K562 (cell line): ENCODE results near the gene INVS. TPM values are rescaled to one million over a fixed set of nuclear protein-coding genes. Genes with fewer than 3 reads are reported as not detected.
"Not testable (repeated sequence)": the region's sequence is repeated elsewhere in the genome, so short reads cannot be mapped to it uniquely, and the experiment has no call there.

ENCODE experiments used
- ATAC-seq: fragments of 200-7000 bp; cut with Tn5 transposase; 3 replicates; pipeline ENCODE4 v1.9.1; 2020; ENCODE audit warnings: moderate library complexity
- BruUV-seq: library from RNA; stranded (reverse); fragments of 400-500 nt; replicated peaks from 2 replicates; lab custom pipeline; 2021; lab: Mats Ljungman, UMichigan
- CTCF ChIA-PET: fragments of 300-600 bp; formaldehyde crosslinking; extraction: SDS; loops from one replicate; lab custom pipeline; 2021; ENCODE audit warnings: low intra/inter-chr PET ratio; lab: Yijun Ruan, JAX
- POLR2A ChIA-PET: fragments of 300-600, 350-650 bp; sonication (Branson Sonifier 250); formaldehyde crosslinking; extraction: SDS; loops from one replicate; lab custom pipeline; 2021; ENCODE audit warnings: antibody characterized with exemption, inconsistent platforms; lab: Yijun Ruan, JAX
- DNase-seq, 4 experiments: peaks; one replicate each; pipeline versions ENCODE4 v3.0.0 to v3.0.0-alpha.2; 2011 to 2018; ENCODE audit warnings: low spot score in 3 of 4, mixed read lengths in 3 of 4; ENCODE audit errors: extremely low read depth in 1 of 4
- FAIRE-seq: peaks from 2 replicates; lab custom pipeline; 2011; peaks lifted over from hg19 to GRCh38; lab: Jason Lieb, UNC
- H2AFZ ChIP-seq: 2 replicates; pipeline ENCODE4 v1.6.0; 2011; ENCODE audit warnings: low read depth, low read length, control low read depth, inconsistent platforms
- H3K27ac ChIP-seq: fragments of 200-600 bp; 3 replicates; pipeline ENCODE4 v1.8.0; 2011; ENCODE audit warnings: low read depth, mild to moderate bottlenecking, control low read depth, inconsistent platforms, low read length, moderate library complexity, mixed read lengths; ENCODE audit errors: extremely low read depth
- H3K27me3 ChIP-seq, 2 experiments: fragments of 300-600 bp in 1 of 2; 2 replicates in 1 of 2; 3 replicates in 1 of 2; pipeline versions ENCODE4 v1.6.0 to v1.8.0; 2011; ENCODE audit warnings: inconsistent platforms in 2 of 2, low read length in 2 of 2, mild to moderate bottlenecking in 1 of 2, mixed read lengths in 1 of 2, moderate library complexity in 1 of 2; ENCODE audit not compliant: control insufficient read depth in 2 of 2, insufficient read depth in 2 of 2
- H3K36me3 ChIP-seq: fragments of 300-600 bp; 3 replicates; pipeline ENCODE4 v1.8.0; 2011; ENCODE audit warnings: mild to moderate bottlenecking, low read length, inconsistent platforms; ENCODE audit not compliant: control insufficient read depth, insufficient read depth
- H3K4me1 ChIP-seq, 2 experiments: fragments of 200-600 bp in 1 of 2; replicated peaks in 1 of 2; 2 replicates in 1 of 2; 3 replicates in 1 of 2; pipeline versions ENCODE4 v1.5.1 to v1.8.0; 2011; ENCODE audit warnings: inconsistent platforms in 2 of 2, low read length in 2 of 2, mild to moderate bottlenecking in 1 of 2, mixed read lengths in 1 of 2, moderate library complexity in 1 of 2; ENCODE audit not compliant: control insufficient read depth in 2 of 2, insufficient read depth in 2 of 2
- H3K4me2 ChIP-seq: 2 replicates; pipeline ENCODE4 v1.6.1; 2011; ENCODE audit warnings: low read length, control low read depth, inconsistent platforms, mixed read lengths; ENCODE audit not compliant: insufficient read depth
- H3K4me3 ChIP-seq: fragments of 200-600 bp; sonication (generic), shearing (Covaris generic); 2 replicates; pipeline ENCODE4 v1.5.1; 2016; ENCODE audit warnings: control low read depth, inconsistent platforms
- H3K79me2 ChIP-seq: fragments of 200-600 bp; 3 replicates; pipeline ENCODE4 v1.8.0; 2011; ENCODE audit warnings: low read length, inconsistent platforms; ENCODE audit not compliant: control insufficient read depth, insufficient read depth
- H3K9ac ChIP-seq, 2 experiments: 2 replicates each; pipeline versions ENCODE4 v1.6.0 to v1.6.1; 2011; ENCODE audit warnings: low read depth in 2 of 2, low read length in 2 of 2, control low read depth in 1 of 2, inconsistent platforms in 1 of 2, mild to moderate bottlenecking in 1 of 2, mixed read lengths in 1 of 2; ENCODE audit not compliant: insufficient read depth in 1 of 2
- H3K9me1 ChIP-seq: one replicate; pipeline ENCODE4 v1.6.0; 2011; ENCODE audit warnings: inconsistent platforms, mild to moderate bottlenecking, low read length, moderate library complexity; ENCODE audit not compliant: control insufficient read depth, insufficient read depth
- H3K9me3 ChIP-seq: replicated peaks from 2 replicates; pipeline ENCODE4 v1.5.1; 2011; ENCODE audit warnings: low read depth, low read length, inconsistent platforms; ENCODE audit not compliant: control insufficient read depth, insufficient read depth
- H4K20me1 ChIP-seq: replicated peaks from 2 replicates; pipeline ENCODE4 v1.6.1; 2011; ENCODE audit warnings: low read length, inconsistent platforms, mixed read lengths; ENCODE audit not compliant: control insufficient read depth, insufficient read depth
- DACH1 ChIP-seq: fragments of 450-650 bp; IDR thresholded peaks from 2 replicates; pipeline ENCODE4 v1.6.1; 2018; ENCODE audit not compliant: partially characterized antibody
- DPF2 ChIP-seq: fragments of 450-650 bp; IDR thresholded peaks from 2 replicates; pipeline ENCODE4 v1.6.1; 2016
- MAFK ChIP-seq: IDR thresholded peaks from 2 replicates; pipeline ENCODE4 v1.6.1; 2011; ENCODE audit warnings: low read length, improper control_type of control experiment
- NCOA4 ChIP-seq: fragments of 450-650 bp; IDR thresholded peaks from 2 replicates; pipeline ENCODE4 v1.6.1; 2018; ENCODE audit warnings: mild to moderate bottlenecking; ENCODE audit not compliant: partially characterized antibody
- SMARCC2 ChIP-seq: fragments of 450-650 bp; IDR thresholded peaks from 2 replicates; pipeline ENCODE4 v1.6.1; 2017; ENCODE audit warnings: antibody characterized with exemption, moderate library complexity, mild to moderate bottlenecking, low read depth
- SP1 ChIP-seq: sonication (generic); formaldehyde crosslinking; IDR thresholded peaks from 2 replicates; pipeline ENCODE4 v1.8.1; 2022; ENCODE audit warnings: mild to moderate bottlenecking, missing genetic modification reagents
- TAF9B ChIP-seq: fragments of 450-650 bp; IDR thresholded peaks from 2 replicates; pipeline ENCODE4 v1.6.1; 2018; ENCODE audit warnings: mild to moderate bottlenecking; ENCODE audit not compliant: partially characterized antibody
- ZNF121 ChIP-seq: sonication (generic); formaldehyde crosslinking; conservative IDR thresholded peaks from 2 replicates; pipeline ENCODE4 v1.8.0; 2022; ENCODE audit warnings: missing genetic modification reagents
- ZNF79 ChIP-seq: fragments of 250-450 bp; sonication (Bioruptor Pico); IDR thresholded peaks from 2 replicates; pipeline ENCODE4 v1.4.0; 2020; ENCODE audit warnings: low read depth, mild to moderate bottlenecking, moderate library complexity
- WGBS: fragments of 100-300 bp; shearing (Covaris generic); methylation state at CpG from one replicate; pipeline ENCODE4 v1.1.6; 2016; ENCODE audit warnings: low coverage, mixed read lengths; ENCODE audit not compliant: insufficient coverage; ENCODE audit errors: missing lambda C conversion rate; 5-methylcytosine and 5-hydroxymethylcytosine counted together
- in situ Hi-C: fragments of 300-500 bp; cut with MboI; formaldehyde crosslinking; loops from 4 replicates; pipeline ENCODE4 v1.15.0; 2018; ENCODE audit warnings: inconsistent platforms, mixed read lengths
- intact Hi-C: fragments of 100-400 bp; cut with micrococcal nuclease; formaldehyde crosslinking; loops from 2 replicates; pipeline ENCODE4 v1.14.2; 2022
- polyA plus RNA-seq, 8 experiments: library from polyadenylated mRNA; depleted of rRNA in 4 of 8; stranded (reverse) in 5 of 8; unstranded in 3 of 8; fragments of >200 nt; fragmentation: Nextera tagmentation in 2 of 8; fragmentation: Illumina TruSeq in 1 of 8; extraction: Ambion mirVana in 2 of 8; extraction: Trizol in 1 of 8; gene quantifications; 2 replicates each; pipeline versions ENCODE4 v1.2.1 to v1.2.3, GENCODE V29; 2011 to 2014; ENCODE audit warnings: inconsistent platforms in 1 of 8, missing spikeins in 1 of 8
- total RNA-seq, 7 experiments: library from RNA; depleted of rRNA in 6 of 7; stranded (reverse); fragments of >200 nt in 6 of 7; fragmentation: Illumina TruSeq in 2 of 7; extraction: Trizol in 2 of 7; gene quantifications; 2 replicates each; pipeline versions ENCODE4 v1.2.1 to v1.2.3, GENCODE V29; 2011 to 2021; ENCODE audit warnings: low replicate concordance in 1 of 7
- TF ChIP-seq, protein P1 (sequence below): fragments of 450-650 bp; conservative IDR thresholded peaks from 2 replicates; pipeline ENCODE4 v1.6.1; 2016; ENCODE audit warnings: missing genetic modification characterization, low read depth, mild to moderate bottlenecking, missing compliant biosample characterization, moderate library complexity
- TF ChIP-seq, protein P2 (sequence below), 2 experiments: IDR thresholded peaks; 2 replicates each; pipeline ENCODE4 v1.6.1; 2012; ENCODE audit warnings: improper control_type of control experiment in 2 of 2, low read depth in 2 of 2, low read length in 2 of 2, borderline replicate concordance in 1 of 2

Gene INVS
- total and polyA plus RNA-seq, 9 of the 15 experiments (the other 6 are each of a cell fraction or from before 2014, with no cell fraction given): 0.77 to 18.5 (median 10.0) TPM

DNA sequence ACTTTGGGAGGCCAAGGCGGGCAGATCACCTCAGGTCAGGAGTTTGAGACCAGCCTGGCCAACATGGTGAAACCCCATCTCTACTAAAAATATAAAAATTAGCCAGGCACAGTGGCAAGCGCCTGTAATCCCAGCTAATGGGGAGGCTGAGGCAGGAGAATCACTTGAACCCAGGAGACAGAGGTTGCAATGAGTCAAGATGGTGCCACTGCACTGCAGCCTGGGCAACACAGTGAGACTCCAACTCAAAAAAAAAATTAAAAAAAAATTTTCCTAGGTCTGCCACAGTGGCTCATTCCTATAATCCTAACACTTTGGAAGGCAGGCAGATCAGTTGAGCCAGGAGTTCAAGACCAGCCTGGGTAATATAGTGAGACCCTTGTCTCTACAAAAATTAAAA, 4.6 kb upstream of the INVS start:
- TF ChIP-seq ZNF121 (CRISPR knock-in tag): 0 out of 2 replicates have a peak, but pooled peaks have one; percentile 23
- TF ChIP-seq, all 486 proteins: peak for 1; not testable (repeated sequence) for 485
- DNase-seq, H3K9me3 ChIP-seq, H3K4me3 ChIP-seq, FAIRE-seq, H4K20me1 ChIP-seq, H3K9ac ChIP-seq, BruUV-seq, H3K27ac ChIP-seq, H2AFZ ChIP-seq, ATAC-seq, CTCF ChIA-PET, H3K4me2 ChIP-seq, H3K27me3 ChIP-seq, in situ Hi-C loops, H3K36me3 ChIP-seq, H3K9me1 ChIP-seq: not testable (repeated sequence)
- H3K4me1 ChIP-seq: peaks cover 4 to 11% of the 10 kb centered on the region in 2 experiments; a peak in 2 of 5 replicates
- POLR2A ChIA-PET: interaction anchor here (1.3 to 5.3 kb wide), 2 partner anchors 9 to 23 kb away, joined by 3 to 35 read pairs; no protein-coding TSS in a partner anchor
- peaks cover 94% of the 10 kb centered on the region for H3K79me2 ChIP-seq
- intact Hi-C loops: loop anchor here (10.0 kb wide), 1 partner anchor 270 kb away; the partner anchor contains the start of gene NR4A3
- WGBS: 92% methylated on average over 2 of the region's 2 CpGs

DNA sequence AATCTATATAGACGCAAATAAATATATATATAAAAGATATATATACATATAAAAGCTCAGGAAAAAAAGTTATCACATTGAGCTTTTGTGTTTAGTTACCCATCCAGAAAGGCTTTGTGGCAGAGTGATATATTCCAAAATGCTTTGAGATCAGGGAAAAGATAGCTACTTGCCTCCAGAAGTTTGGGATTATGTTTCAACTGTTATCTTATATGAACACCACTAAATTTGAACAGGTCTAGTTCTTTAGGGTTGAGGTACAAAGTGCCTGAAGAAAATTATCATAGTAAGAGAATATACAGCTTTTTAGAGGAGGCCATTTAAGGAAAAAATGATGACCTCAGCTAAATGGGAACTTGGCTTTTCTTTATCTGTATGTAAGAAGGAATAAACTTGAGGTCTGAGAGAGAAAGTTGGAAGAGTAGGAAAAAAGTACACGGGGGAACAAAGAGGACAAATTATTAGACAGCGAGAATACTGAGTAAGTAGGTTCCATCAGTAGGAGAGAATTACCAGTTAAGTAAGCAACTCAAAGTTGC, 2.6 kb upstream of the INVS start:
- in situ Hi-C loops: no loop called here
- POLR2A ChIA-PET: interaction anchor here (0.6 to 5.3 kb wide), 2 partner anchors 11 to 1044 kb away, joined by 5 to 35 read pairs; no protein-coding TSS in a partner anchor
- Histone ChIP-seq H3K9me3 (no peaks in the 10 kb centered on the region), H2AFZ (no peak overlapping the region), H4K20me1 (peaks cover 9% of the 10 kb centered on the region; the same call in 1 of the 2 replicates), H3K79me2 (peaks cover 86% of the 10 kb centered on the region), H3K4me3 (no peak overlapping the region), H3K9me1 (no peaks in the 10 kb centered on the region), H3K27ac (peak overlapping the region; percentile 40; the same call in 2 of the 3 replicates), H3K4me1 (peaks cover 4 to 17% of the 10 kb centered on the region in 2 experiments; a peak in 2 of 5 replicates), H3K27me3 (no peaks in the 10 kb centered on the region), H3K4me2 (peak overlapping the region; percentile 48; the same call in 1 of the 2 replicates), H3K36me3 (peaks cover 7% of the 10 kb centered on the region; the same call in 2 of the 3 replicates), H3K9ac (peak overlapping the region in 1 of 2 experiments; percentile 85; a peak in 2 of 4 replicates)
- intact Hi-C loops: loop anchor here (5.0 to 10.0 kb wide), 2 partner anchors 64 to 272 kb away; partner anchors contain the start of gene NR4A3
- 15% methylated on average over 3 of the region's 3 CpGs for WGBS
- ATAC-seq: no peak
- DNase-seq: peak in 1 of 4 experiments; percentile 46
- no peak for FAIRE-seq
- no TSS peak for BruUV-seq
- CTCF ChIA-PET: no interaction called here
- TF ChIP-seq SMARCC2 (no peak), DACH1 (no peak), MAFK (peak; percentile 100), SP1 (CRISPR knock-in tag) (no peak), DPF2 (peak; percentile 69), TAF9B (no peak), ZNF79 (CRISPR knock-in tag) (no peak), NCOA4 (no peak)
- TF ChIP-seq, protein P1, sequence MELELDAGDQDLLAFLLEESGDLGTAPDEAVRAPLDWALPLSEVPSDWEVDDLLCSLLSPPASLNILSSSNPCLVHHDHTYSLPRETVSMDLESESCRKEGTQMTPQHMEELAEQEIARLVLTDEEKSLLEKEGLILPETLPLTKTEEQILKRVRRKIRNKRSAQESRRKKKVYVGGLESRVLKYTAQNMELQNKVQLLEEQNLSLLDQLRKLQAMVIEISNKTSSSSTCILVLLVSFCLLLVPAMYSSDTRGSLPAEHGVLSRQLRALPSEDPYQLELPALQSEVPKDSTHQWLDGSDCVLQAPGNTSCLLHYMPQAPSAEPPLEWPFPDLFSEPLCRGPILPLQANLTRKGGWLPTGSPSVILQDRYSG (tag): no peak
- TF ChIP-seq, protein P2, sequence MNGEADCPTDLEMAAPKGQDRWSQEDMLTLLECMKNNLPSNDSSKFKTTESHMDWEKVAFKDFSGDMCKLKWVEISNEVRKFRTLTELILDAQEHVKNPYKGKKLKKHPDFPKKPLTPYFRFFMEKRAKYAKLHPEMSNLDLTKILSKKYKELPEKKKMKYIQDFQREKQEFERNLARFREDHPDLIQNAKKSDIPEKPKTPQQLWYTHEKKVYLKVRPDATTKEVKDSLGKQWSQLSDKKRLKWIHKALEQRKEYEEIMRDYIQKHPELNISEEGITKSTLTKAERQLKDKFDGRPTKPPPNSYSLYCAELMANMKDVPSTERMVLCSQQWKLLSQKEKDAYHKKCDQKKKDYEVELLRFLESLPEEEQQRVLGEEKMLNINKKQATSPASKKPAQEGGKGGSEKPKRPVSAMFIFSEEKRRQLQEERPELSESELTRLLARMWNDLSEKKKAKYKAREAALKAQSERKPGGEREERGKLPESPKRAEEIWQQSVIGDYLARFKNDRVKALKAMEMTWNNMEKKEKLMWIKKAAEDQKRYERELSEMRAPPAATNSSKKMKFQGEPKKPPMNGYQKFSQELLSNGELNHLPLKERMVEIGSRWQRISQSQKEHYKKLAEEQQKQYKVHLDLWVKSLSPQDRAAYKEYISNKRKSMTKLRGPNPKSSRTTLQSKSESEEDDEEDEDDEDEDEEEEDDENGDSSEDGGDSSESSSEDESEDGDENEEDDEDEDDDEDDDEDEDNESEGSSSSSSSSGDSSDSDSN (IDR thresholded peaks at IDR 0.05; ENCODE audit: borderline replicate concordance in 1 of 2, low read depth in 2 of 2, low read length in 2 of 2): no peak
